Endothelial cell of umbilical vein (primary cell): ENCODE results near the gene RAB33B.

ENCODE experiments used
- EZH2 ChIP-seq: IDR thresholded peaks from 2 replicates; pipeline ENCODE4 v1.6.1; 2012; ENCODE audit warnings: borderline replicate concordance, low read depth, mild to moderate bottlenecking, moderate library complexity, low read length, inconsistent platforms; ENCODE audit not compliant: severe bottlenecking
- MYC ChIP-seq: IDR thresholded peaks from one replicate; pipeline ENCODE4 v1.6.1; 2011; ENCODE audit warnings: mild to moderate bottlenecking, low read depth, low read length
- POLR2A ChIP-seq: IDR thresholded peaks from 2 replicates; pipeline ENCODE4 v1.6.1; 2012; ENCODE audit warnings: low read depth, mild to moderate bottlenecking, control low read depth, low read length
- POLR2AphosphoS5 ChIP-seq: IDR thresholded peaks from 2 replicates; pipeline ENCODE4 v1.6.1; 2012; ENCODE audit warnings: low read depth, mild to moderate bottlenecking, control low read depth, low read length, moderate library complexity; ENCODE audit not compliant: insufficient read depth
- TF ChIP-seq, protein P1 (sequence below), 2 donors: IDR thresholded peaks; 1 replicate in 1 of 2; 2 replicates in 1 of 2; pipeline ENCODE4 v1.5.1; 2011; ENCODE audit warnings: low read length in 2 of 2, mild to moderate bottlenecking in 2 of 2, moderate library complexity in 2 of 2, control low read depth in 1 of 2, inconsistent platforms in 1 of 2, low read depth in 1 of 2; ENCODE audit not compliant: insufficient read depth in 1 of 2; ENCODE audit errors: extremely low read depth in 1 of 2

DNA sequence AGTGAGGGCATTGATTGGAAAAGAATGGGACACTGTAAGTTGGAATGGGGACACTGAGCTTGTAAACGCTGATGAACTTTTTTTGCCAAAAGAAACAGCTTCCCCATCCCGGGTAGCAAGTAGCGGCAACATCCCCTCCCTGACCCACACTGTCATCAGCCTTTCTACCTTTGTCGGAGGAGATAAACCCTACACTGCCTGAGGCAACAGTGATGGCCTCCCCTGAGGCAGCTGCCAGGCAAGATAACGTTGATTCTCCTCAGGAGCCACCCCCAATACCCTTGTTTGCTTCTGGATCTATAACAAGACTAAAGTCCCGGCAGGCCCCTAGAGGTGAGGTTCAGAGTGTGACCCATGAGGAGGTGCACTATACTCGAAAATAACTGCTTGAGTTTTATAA lies 10.3 kb upstream of the RAB33B start:
- TF ChIP-seq, protein P1, sequence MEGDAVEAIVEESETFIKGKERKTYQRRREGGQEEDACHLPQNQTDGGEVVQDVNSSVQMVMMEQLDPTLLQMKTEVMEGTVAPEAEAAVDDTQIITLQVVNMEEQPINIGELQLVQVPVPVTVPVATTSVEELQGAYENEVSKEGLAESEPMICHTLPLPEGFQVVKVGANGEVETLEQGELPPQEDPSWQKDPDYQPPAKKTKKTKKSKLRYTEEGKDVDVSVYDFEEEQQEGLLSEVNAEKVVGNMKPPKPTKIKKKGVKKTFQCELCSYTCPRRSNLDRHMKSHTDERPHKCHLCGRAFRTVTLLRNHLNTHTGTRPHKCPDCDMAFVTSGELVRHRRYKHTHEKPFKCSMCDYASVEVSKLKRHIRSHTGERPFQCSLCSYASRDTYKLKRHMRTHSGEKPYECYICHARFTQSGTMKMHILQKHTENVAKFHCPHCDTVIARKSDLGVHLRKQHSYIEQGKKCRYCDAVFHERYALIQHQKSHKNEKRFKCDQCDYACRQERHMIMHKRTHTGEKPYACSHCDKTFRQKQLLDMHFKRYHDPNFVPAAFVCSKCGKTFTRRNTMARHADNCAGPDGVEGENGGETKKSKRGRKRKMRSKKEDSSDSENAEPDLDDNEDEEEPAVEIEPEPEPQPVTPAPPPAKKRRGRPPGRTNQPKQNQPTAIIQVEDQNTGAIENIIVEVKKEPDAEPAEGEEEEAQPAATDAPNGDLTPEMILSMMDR (IDR thresholded peaks at IDR 0.05; ENCODE audit: extremely low read depth in 1 of 2, insufficient read depth in 1 of 2, low read depth in 1 of 2, low read length in 2 of 2): no peak
- TF ChIP-seq POLR2AphosphoS5 (no peak), MYC (no peak), POLR2A (no peak), EZH2 (no peak)
